Hepatocyte (in vitro differentiated cells): Measurements from ENCODE around the gene KLHL1.

Source experiments
- EZH2 ChIP-seq: fragments of 200-600 bp; sonication (generic); IDR thresholded peaks from 2 replicates; pipeline ENCODE4 v1.6.1; 2016; ENCODE audit warnings: antibody characterized with exemption, mild to moderate bottlenecking, borderline replicate concordance
- EZH2phosphoT487 ChIP-seq: fragments of 200-600 bp; sonication (generic); IDR thresholded peaks from one replicate; pipeline ENCODE4 v1.6.1; 2018; ENCODE audit warnings: antibody characterized with exemption, mild to moderate bottlenecking, low read depth, moderate library complexity; ENCODE audit not compliant: unreplicated experiment, severe bottlenecking
- TF ChIP-seq, protein P1 (sequence below): fragments of 200-600 bp; sonication (generic); IDR thresholded peaks from 2 replicates; pipeline ENCODE4 v1.5.1; 2016; ENCODE audit warnings: antibody characterized with exemption, mild to moderate bottlenecking; ENCODE audit not compliant: poor library complexity

DNA sequence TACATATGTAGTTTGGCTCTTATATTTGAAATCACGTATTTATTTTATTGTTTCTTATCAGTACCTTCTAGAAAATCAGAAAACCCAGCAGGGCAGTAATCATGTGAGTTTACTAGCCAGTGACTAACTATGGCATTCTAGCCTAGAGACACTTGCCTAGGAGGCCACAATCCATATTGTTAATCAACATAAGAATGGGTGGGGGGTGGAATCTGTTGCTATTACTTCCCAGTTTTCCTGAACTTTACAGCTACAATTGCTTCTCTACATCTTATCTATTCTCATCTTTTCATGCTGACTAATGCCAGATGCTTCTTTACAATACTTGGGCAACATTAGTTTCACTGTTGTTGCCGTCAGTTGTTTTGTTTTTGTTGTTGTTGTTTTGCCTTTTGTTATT, 19.3 kb downstream of the KLHL1 start:
- TF ChIP-seq, protein P1, sequence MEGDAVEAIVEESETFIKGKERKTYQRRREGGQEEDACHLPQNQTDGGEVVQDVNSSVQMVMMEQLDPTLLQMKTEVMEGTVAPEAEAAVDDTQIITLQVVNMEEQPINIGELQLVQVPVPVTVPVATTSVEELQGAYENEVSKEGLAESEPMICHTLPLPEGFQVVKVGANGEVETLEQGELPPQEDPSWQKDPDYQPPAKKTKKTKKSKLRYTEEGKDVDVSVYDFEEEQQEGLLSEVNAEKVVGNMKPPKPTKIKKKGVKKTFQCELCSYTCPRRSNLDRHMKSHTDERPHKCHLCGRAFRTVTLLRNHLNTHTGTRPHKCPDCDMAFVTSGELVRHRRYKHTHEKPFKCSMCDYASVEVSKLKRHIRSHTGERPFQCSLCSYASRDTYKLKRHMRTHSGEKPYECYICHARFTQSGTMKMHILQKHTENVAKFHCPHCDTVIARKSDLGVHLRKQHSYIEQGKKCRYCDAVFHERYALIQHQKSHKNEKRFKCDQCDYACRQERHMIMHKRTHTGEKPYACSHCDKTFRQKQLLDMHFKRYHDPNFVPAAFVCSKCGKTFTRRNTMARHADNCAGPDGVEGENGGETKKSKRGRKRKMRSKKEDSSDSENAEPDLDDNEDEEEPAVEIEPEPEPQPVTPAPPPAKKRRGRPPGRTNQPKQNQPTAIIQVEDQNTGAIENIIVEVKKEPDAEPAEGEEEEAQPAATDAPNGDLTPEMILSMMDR, result no peak
- TF ChIP-seq EZH2phosphoT487 (no peak), EZH2 (no peak)
